HFFc6 (cell line): ENCODE results near the gene LDLR. TPM values are rescaled to one million over a fixed set of nuclear protein-coding genes. Genes with fewer than 3 reads are reported as not detected.
"Not testable (repeated sequence)": the region's sequence is repeated elsewhere in the genome, so short reads cannot be mapped to it uniquely, and the experiment has no call there.

Source experiments
- DNase-seq: peaks from one replicate; pipeline ENCODE4 v3.0.0-alpha.2; 2018
- H3K27ac Mint-ChIP-seq: 2 replicates; pipeline ENCODE4 v1.8.0; 2020; ENCODE audit warnings: mild to moderate bottlenecking, mixed read lengths
- H3K27me3 Mint-ChIP-seq: 2 replicates; pipeline ENCODE4 v1.8.0; 2021; ENCODE audit warnings: mild to moderate bottlenecking, moderate library complexity, mixed read lengths; ENCODE audit not compliant: insufficient read depth
- H3K36me3 Mint-ChIP-seq: 2 replicates; pipeline ENCODE4 v1.8.0; 2021; ENCODE audit warnings: low read depth, mixed read lengths
- H3K4me1 Mint-ChIP-seq: 2 replicates; pipeline ENCODE4 v1.8.0; 2020; ENCODE audit warnings: low read depth, mixed read lengths
- H3K4me3 Mint-ChIP-seq: 2 replicates; pipeline ENCODE4 v1.8.0; 2020; ENCODE audit warnings: mild to moderate bottlenecking, moderate library complexity, mixed read lengths
- H3K9me3 Mint-ChIP-seq: 2 replicates; pipeline ENCODE4 v1.8.0; 2020; ENCODE audit warnings: mild to moderate bottlenecking, mixed read lengths
- total RNA-seq, 6 experiments: library from RNA; stranded (reverse); fragmentation: NEBNext Ultra II Directional; extraction: Animal tissue kit (Norgen Biotek cat#: 25700); gene quantifications; 2 replicates in 1 of 6; 3 replicates in 5 of 6; pipeline ENCODE4 v1.2.3, GENCODE V29; 2021
- TF ChIP-seq, protein P1 (sequence below): fragments of 200-600 bp; sonication (generic); IDR thresholded peaks from 2 replicates; pipeline ENCODE4 v1.5.0; 2021; ENCODE audit warnings: antibody characterized with exemption, mild to moderate bottlenecking

LDLR gene
- total RNA-seq, 6 experiments from 2014 or later: 22.8 to 34.3 (median 28.0) TPM

DNA sequence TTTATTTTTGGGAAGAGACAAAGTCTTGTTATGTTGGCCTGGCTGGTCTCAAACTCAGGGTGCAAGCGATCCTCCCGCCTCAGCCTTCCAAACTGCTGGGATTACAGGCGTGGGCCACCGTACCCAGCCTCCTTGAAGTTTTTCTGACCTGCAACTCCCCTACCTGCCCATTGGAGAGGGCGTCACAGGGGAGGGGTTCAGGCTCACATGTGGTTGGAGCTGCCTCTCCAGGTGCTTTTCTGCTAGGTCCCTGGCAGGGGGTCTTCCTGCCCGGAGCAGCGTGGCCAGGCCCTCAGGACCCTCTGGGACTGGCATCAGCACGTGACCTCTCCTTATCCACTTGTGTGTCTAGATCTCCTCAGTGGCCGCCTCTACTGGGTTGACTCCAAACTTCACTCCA, 27.2 kb downstream of the LDLR start:
- Mint-ChIP-seq H3K9me3 (no peaks in the 10 kb centered on the region), H3K27ac (no peak overlapping the region), H3K4me3 (no peak overlapping the region), H3K4me1 (no peaks in the 10 kb centered on the region), H3K36me3 (peaks cover 41% of the 10 kb centered on the region), H3K27me3 (peaks cover 4% of the 10 kb centered on the region)
- DNase-seq: no peak
- TF ChIP-seq, protein P1, sequence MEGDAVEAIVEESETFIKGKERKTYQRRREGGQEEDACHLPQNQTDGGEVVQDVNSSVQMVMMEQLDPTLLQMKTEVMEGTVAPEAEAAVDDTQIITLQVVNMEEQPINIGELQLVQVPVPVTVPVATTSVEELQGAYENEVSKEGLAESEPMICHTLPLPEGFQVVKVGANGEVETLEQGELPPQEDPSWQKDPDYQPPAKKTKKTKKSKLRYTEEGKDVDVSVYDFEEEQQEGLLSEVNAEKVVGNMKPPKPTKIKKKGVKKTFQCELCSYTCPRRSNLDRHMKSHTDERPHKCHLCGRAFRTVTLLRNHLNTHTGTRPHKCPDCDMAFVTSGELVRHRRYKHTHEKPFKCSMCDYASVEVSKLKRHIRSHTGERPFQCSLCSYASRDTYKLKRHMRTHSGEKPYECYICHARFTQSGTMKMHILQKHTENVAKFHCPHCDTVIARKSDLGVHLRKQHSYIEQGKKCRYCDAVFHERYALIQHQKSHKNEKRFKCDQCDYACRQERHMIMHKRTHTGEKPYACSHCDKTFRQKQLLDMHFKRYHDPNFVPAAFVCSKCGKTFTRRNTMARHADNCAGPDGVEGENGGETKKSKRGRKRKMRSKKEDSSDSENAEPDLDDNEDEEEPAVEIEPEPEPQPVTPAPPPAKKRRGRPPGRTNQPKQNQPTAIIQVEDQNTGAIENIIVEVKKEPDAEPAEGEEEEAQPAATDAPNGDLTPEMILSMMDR: no peak

DNA sequence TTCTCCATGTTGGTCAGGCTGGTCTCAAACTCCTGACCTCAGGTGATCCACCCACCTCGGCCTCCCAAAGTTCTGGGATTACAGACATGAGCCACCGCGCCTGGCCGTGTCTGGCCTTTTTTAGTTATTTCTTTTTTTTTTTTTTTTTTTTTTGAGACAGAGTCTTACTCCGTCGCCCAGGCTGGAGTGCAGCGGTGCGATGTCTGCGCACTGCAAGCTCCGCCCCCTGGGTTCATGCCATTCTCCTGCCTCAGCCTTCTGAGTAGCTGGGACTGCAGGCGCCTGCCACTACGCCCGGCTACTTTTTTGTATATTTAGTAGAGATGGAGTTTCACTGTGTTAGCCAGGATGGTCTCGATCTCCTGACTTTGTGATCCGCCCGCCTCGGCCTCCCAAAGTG, 32.7 kb downstream of the LDLR start:
- H3K27ac Mint-ChIP-seq, H3K4me3 Mint-ChIP-seq, H3K4me1 Mint-ChIP-seq, H3K9me3 Mint-ChIP-seq, H3K27me3 Mint-ChIP-seq, DNase-seq: not testable (repeated sequence)
- peaks cover 24% of the 10 kb centered on the region for H3K36me3 Mint-ChIP-seq

DNA sequence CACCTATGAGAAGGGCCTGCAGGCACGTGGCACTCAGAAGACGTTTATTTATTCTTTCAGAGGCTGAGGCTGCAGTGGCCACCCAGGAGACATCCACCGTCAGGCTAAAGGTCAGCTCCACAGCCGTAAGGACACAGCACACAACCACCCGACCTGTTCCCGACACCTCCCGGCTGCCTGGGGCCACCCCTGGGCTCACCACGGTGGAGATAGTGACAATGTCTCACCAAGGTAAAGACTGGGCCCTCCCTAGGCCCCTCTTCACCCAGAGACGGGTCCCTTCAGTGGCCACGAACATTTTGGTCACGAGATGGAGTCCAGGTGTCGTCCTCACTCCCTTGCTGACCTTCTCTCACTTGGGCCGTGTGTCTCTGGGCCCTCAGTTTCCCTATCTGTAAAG, 33.9 kb downstream of the LDLR start:
- H3K36me3 Mint-ChIP-seq: peaks cover 22% of the 10 kb centered on the region
- no peak overlapping the region for H3K27ac Mint-ChIP-seq
- H3K9me3 Mint-ChIP-seq: no peaks in the 10 kb centered on the region
- DNase-seq: no peak
- no peaks in the 10 kb centered on the region for H3K4me1 Mint-ChIP-seq
- TF ChIP-seq, protein P1: no peak
- no peaks in the 10 kb centered on the region; the same call in 1 of the 2 replicates for H3K27me3 Mint-ChIP-seq
- no peak overlapping the region for H3K4me3 Mint-ChIP-seq

DNA sequence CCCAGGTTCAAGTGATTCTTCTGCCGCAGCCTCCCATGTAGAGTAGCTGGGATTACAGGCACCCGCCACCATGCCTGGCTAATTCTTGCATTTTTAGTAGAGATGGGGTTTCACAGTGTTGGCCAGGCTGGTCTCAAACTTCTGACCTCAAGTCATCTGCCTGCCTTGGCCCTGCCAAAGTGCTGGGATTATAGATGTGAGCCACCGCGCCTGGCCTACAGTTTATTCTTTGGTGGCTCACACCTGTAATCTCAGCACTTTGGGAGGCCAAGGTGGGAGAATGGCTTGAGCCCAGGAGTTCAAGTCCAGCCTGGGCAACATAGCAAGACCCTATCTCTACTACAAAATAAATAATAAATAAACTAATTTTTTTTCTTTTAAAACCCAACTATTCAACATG, 34.9 kb downstream of the LDLR start:
- H3K36me3 Mint-ChIP-seq: peaks cover 17% of the 10 kb centered on the region
- not testable (repeated sequence) for H3K4me1 Mint-ChIP-seq, H3K27ac Mint-ChIP-seq, H3K27me3 Mint-ChIP-seq, DNase-seq, H3K9me3 Mint-ChIP-seq, H3K4me3 Mint-ChIP-seq

DNA sequence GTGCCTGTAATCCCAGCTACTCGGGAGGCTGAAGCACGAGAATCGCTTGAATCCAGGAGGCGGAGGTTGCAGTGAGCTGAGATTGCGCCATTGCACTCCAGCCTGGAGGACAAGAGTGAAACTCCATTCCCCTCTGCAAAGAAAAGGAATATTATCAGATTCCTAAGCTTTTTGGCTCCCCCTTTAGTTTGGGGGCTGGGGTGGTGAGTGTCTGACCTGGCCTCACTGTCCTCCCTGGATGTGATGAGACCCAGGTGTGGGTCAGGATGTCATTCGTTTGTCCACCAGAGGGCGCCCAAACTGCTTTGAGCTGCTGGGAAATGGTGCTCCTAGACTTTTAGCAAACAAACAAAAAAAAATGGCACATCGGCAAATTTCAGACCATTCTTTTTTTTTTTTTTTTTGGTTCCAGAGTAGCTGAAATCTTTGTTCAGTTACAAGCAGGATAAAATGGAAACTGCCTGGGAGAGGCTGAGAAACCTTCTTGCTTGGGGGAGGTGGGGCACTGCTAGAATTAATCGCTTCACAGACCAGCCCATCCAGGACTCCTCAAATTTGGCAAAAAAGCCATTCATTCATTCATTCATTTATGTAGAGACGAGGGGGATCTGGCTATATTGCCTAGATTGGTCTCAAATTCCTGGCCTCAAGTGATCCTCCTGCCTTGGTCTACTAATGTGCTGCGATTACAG, 36.9 kb downstream of the LDLR start:
- no peak overlapping the region for H3K4me3 Mint-ChIP-seq
- 0 out of 2 replicates have a peak overlapping the region, but pooled peaks have one; percentile 24 for H3K27ac Mint-ChIP-seq

DNA sequence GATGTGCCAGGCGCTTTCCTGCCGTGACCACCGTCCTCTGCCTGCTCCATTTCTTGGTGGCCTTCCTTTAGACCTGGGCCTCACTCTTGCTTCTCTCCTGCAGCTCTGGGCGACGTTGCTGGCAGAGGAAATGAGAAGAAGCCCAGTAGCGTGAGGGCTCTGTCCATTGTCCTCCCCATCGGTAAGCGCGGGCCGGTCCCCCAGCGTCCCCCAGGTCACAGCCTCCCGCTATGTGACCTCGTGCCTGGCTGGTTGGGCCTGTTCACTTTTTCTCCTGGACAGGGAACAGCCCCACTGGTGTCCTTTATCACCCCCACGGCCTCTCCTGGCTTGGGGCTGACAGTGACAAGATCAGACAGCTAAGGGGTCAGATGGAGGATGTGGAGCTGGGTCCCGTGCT, 38.6 kb downstream of the LDLR start:
- no peak overlapping the region for H3K4me3 Mint-ChIP-seq
- no peak overlapping the region for H3K27ac Mint-ChIP-seq
- peaks cover 1% of the 10 kb centered on the region; the same call in 1 of the 2 replicates for H3K27me3 Mint-ChIP-seq
- TF ChIP-seq, protein P1: no peak
- peaks cover 11% of the 10 kb centered on the region for H3K4me1 Mint-ChIP-seq
- H3K9me3 Mint-ChIP-seq: no peaks in the 10 kb centered on the region
- peaks cover 19% of the 10 kb centered on the region; the same call in 1 of the 2 replicates for H3K36me3 Mint-ChIP-seq
- no peak for DNase-seq

More for the DNA sequence above, 36.9 kb downstream of the LDLR start:
- H3K9me3 Mint-ChIP-seq: no peaks in the 10 kb centered on the region
- H3K4me1 Mint-ChIP-seq: peaks cover 7% of the 10 kb centered on the region
- TF ChIP-seq, protein P1: peak; percentile 91
- peak; percentile 56 for DNase-seq
- peaks cover 15% of the 10 kb centered on the region for H3K36me3 Mint-ChIP-seq
- peaks cover 1% of the 10 kb centered on the region; the same call in 1 of the 2 replicates for H3K27me3 Mint-ChIP-seq
